K562 (cell line): ENCODE measurements around the gene EIF2S2.

Experiments used
- FOSL1 ChIP-seq: fragments of 200-800 bp; sonication (Bioruptor generic); conservative IDR thresholded peaks from 2 replicates; pipeline ENCODE4 v1.6.1; 2016; ENCODE audit warnings: missing genetic modification characterization, missing compliant biosample characterization
- LARP7 ChIP-seq: fragments of 450-650 bp; IDR thresholded peaks from 2 replicates; pipeline ENCODE4 v1.6.1; 2016
- POLR2AphosphoS5 ChIP-seq: IDR thresholded peaks from 2 replicates; pipeline ENCODE4 v1.6.1; 2011; ENCODE audit warnings: mild to moderate bottlenecking, low read depth, low read length, moderate library complexity; ENCODE audit not compliant: control insufficient read depth, insufficient read depth

DNA sequence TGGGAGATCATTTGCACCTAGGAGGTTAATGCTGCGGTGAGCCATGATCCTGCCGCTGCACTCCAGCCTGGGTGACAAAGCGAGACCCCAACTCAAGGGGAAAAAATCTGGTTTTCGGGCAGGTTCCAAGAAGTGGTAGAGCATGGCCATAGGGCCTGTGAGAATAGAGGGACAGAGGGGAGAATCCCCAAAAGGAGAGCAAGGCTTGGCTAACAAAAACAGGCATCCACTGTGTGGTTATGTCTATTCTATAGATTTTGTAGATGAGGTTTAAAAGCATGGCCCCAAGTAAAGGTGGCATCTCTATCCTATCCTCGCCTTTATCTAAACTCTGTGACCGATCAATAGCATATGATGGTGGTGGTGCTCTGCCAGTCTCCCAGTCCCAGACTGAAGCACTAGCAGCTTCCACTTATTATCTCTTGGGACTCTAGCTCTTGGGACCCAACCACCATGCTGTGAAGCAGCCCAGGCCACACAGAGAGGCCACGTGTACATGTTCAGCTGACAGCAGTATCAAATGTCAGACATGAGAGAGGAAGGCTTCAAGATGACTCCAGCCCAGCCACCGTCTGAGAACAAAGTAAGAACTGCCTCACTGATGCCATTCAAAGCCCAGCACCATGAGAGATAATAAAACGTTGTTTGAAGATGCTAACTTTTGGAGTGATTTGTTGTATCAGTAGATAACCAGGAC is 27.7 kb downstream of the EIF2S2 start:
- TF ChIP-seq POLR2AphosphoS5 = no peak
- TF ChIP-seq LARP7 = no peak
- no peak for TF ChIP-seq FOSL1 (tag)
